ENCODE data around the gene MPP3.
"Not testable (repeated sequence)": the region's sequence is repeated elsewhere in the genome, so short reads cannot be mapped to it uniquely, and the experiment has no call there.

MPP3 gene

DNA sequence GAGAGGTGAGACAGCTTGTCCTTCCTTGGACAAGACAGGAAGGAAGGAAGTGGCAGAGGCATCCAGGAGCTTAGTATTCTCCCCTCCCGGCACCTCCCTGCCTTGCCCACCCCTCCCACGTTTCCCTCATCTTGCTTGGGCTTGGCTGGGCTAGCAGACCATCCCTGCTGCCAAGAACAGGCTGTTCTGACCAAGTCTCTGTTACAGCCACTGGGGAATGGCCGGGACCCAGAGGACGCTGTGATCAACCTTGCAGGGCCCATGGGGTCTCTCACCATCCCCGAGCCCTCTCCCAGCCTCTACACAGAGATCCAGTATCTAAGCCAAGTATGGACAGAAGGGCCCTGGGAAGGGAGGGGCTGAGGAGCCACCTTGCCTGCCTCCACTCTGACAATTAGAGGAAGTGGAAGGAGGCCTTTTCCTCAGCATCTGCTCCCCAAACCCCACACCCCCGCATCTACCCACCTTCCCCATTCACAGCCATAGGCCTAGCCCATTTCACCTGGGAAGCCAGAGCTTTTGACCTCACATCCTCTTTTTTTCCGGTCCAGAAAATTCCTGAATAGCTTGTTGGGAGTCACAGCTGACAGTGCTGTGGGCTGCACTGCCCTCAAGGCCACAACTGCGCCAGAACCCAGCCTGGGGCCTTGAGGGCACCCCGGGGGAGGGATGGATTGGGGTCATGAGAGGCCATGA is 28.1 kb upstream of the MPP3 start:
- no peak for DNase-seq

GRCh38 chr17:43860077-43860725 is 27.3 kb upstream of the MPP3 start:
- no peak for DNase-seq

DNA sequence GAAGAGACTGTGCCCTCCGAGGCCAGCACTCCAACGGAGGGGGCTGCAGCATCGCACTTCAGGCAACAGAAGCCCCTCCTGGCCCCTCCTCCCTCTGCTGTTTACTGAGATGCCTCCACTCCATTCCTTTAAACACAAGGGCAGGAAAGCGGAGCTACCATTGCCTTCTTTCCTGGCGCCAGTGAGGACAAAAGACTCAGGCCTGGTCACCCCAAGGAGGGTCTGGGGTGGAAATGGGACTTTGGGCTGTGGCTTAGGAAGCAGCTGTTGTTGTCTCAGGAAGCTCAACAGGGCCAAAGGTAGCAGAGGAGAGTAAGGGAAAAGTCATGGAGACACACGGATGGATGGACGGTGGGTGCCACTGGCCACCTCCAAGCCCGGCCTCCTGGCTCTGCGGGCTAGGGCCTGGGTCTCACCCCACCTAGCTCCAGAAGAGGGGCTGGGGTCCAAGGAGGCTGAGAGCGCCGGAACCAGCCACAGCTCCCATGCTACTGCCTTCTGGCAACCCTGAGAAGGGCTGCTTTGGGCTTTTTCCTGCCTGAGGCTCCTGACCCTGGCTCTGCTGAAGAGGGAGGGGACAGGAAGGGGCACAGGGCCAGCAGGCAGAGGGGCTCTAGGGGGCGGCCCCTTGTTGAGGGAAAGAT is 25.1 kb upstream of the MPP3 start:
- no peak for DNase-seq

DNA sequence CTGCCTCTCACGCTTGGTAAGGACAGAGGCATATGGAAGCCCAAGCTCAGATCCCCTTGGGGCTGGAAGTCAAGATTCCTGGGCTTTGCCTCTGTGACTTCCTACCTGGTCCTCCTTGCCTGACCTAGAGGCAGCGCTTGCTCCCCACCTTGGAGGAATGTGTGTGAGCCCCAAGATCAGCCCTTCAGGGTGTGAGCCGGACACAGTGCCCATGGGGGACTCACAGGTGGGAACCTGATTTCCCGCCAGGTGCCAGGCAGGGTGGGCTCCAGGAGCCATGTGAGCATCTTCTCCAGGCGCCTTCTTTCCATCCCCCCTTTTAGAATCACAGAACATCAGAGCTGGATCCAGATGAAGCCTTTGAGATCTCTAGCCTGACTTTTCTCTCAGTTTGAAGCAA is 24.2 kb upstream of the MPP3 start:
- no peak for DNase-seq

- no peak for DNase-seq
Measured at GRCh38 chr17:43856141-43856540, 23.2 kb upstream of the MPP3 start.

GRCh38 chr17:43855061-43855460 is 22.1 kb upstream of the MPP3 start:
- DNase-seq, result no peak

- no peak for DNase-seq
Measured at GRCh38 chr17:43854498-43854897, 21.6 kb upstream of the MPP3 start.

- no peak for DNase-seq
Measured at GRCh38 chr17:43853546-43853945, 20.6 kb upstream of the MPP3 start.

DNA sequence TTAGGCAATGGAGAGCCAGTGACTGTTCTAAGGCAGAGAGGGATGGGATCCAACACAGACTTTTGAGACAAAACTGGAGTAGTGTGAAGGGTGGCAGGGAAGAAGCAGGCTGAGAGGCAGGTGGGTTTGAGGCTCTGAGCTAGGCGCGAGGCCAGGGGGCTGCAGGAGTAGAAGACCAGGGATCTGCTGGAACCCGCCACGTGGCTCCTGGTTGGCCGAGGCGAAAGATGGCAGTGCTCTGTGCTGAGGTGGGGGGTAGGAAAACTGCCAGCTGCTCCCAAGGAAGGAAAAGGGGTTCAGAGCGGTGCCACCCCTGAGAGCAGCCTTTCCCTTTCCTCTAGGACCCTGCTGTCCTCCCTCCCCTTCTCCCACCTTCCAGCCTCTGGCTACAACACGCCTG is 19.6 kb upstream of the MPP3 start:
- no peak for DNase-seq

DNA sequence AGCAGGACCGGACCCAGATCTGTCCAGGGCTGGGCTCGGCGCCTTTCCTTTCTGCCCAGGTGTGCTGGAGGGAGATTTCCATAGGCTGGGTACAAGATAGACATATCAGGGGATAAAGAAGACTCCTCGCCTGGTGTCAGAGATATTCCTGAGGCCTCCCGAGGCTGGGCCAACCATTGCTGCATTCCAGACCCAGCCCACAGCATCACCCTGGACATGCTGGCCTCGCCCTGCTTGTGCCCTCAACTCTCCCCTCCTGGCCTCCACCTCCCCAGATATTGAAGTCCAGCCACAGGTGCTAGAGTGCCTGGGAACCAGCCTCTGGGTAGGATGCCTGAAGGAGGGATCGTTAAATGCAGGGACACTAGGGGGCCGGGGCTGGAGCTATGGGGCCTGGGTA is 16.2 kb upstream of the MPP3 start:
- no peak for DNase-seq

GRCh38 chr17:43848601-43849000 is 15.7 kb upstream of the MPP3 start:
- DNase-seq, result no peak

GRCh38 chr17:43846963-43847371 is 14.0 kb upstream of the MPP3 start, which contains the start of gene CD300LG:
CD300LG (plus strand) TSS chr17:43847176; CDS start chr17:43847217, 41 bp downstream.
- DNase-seq, result peak; percentile 53

DNA sequence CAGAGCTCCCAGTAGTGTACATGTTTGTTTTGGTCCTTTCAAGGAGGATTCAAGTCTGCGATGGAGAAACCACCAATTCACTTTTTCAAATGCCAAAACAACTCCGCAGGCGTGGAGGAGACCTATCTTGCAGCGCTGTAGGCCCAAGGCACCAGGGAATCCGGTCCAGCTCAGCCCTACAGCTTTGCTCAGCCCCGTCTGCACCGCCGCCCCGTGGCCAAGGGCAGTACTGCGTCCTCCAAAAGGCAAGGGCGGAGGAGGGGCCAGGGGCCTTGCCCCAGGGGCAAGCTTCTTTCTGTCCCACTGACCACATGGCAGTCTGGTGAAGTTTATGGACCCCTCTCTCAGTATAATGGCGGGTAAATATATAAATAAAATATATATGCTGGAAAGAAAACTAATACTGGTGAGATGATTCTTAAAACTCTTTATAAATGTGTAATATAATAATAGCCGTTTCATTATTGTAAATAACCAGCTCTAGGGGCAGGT is 13.3 kb upstream of the MPP3 start:
- DNase-seq, result peak; percentile 81

DNA sequence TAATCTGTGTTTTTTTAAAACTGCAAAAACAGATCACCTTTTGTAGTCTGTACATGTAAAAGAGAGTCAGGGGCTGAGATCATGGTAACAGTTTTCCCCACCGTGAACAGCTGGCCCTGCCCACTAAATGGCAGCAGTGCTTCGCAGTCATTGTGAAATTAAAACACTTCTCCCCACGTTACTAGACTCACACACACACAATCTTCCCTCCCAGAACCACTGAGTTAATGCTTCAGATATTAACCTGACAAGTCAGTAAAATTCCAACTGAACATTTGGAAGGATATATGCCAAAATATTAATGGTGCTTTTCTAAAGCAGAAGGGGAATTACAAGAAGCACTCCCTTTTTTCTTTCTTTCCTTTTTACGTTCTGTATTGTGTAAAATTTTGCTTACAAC is 12.8 kb upstream of the MPP3 start:
- DNase-seq, result no peak

- DNase-seq, result no peak
Measured at GRCh38 chr17:43844241-43844640, 11.3 kb upstream of the MPP3 start.

DNA sequence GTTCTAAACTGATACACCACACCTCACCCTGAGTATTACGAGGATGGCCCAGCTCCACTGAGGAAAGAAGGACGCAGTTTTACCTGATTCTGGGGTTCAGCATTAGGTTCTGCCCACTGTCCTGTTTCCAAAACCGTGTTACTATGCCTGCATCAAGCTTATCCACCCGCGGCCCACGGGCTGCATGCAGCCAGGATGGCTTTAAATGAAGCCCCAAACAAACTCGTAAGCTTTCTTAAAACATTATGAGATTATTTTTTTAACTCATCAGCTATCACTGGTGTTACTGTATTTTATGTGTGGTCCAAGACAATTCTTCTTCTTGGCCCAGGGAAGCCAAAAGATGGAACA is 10.0 kb upstream of the MPP3 start:
- no peak for DNase-seq

DNA sequence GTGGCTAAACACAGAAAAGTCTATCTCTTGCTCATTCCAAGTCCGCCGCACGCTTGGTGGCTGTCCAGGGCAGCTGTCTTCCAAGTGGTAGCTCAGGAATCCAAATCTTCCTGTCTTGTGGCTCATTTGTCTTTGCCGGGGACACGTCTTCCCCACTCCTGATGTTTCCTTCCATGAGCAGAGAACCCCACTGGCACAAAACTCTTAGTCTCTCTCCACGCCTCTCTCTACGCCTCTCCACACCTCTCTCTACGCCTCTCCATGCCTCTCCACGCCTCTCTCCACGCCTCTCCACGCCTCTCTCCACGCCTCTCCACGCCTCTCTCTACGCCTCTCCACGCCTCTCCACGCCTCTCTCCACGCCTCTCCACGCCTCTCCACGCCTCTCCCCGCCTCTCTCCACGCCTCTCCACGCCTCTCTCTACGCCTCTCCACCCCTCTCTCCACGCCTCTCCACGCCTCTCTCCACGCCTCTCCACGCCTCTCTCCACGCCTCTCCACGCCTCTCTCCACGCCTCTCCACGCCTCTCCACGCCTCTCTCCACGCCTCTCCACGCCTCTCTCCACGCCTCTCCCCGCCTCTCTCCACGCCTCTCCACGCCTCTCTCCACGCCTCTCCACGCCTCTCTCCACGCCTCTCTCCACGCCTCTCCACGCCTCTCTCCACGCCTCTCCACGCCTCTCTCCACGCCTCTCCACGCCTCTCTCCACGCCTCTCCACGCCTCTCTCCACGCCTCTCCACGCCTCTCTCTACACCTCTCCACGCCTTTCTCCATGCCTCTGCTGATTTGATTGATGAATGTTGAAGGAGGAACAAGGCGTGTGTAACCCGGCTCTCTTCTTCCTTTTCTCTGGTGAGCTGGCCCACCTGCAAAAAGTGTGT is 9.4 kb upstream of the MPP3 start:
- DNase-seq, result not testable (repeated sequence)

DNA sequence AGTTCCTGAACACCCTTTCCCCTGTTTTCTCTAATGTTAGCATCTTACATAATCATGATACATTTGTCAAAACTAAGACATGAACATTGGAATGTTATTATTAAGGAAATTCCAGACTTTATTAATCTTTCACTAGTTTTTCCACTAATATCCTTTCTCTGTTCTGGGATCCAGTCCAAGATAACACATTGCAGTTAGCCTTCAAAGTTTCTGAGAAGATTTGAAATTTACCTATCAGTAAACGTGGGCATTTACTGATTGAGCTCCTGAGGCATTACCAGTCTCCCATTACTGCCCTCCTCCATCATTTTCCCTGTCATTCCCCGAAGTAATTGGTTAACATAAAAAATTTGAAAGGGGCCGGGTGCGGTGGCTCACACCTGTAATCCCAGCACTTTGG is 8.3 kb upstream of the MPP3 start:
- no peak for DNase-seq

DNA sequence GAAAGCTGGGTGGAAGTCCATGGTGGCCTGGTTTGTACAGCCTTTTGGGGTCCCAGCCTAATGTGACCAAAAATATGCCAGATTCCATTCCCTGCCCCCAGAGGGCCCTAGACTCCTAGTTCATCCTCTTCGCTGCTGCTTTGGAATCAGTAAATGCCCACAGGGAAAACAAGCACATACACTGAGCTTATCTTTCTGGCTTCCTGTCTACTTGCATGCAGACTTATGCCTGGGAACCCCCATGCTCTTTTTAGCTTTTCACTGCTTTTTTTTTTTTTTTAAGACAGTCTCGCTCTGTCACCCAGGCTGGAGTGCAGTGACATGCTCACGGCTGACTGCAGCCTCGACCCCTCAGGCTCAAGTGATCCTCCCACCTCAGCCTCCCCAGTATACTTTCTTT is 7.9 kb upstream of the MPP3 start:
- no peak for DNase-seq

DNA sequence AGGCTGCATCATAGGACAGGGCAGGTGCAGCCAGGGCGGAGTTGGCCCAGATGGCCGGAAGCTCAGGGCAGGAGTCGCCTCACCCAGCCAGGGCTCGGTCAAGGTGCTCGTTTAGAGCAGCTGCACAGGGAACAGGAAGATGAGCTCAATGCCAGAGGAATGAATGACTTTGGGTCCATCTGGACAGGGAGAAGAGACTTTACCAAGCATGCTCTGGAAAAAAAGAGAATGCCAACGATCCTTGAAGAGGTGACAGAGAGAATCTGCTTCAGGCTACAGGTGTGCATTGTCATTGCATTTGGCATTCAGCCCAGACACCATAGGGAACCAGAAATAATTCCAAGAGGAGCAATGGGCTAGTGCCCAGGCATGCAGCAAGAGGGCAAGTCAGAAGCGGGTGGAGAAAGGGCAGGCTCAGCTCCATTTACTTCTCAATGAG is 6.7 kb upstream of the MPP3 start:
- no peak for DNase-seq

DNA sequence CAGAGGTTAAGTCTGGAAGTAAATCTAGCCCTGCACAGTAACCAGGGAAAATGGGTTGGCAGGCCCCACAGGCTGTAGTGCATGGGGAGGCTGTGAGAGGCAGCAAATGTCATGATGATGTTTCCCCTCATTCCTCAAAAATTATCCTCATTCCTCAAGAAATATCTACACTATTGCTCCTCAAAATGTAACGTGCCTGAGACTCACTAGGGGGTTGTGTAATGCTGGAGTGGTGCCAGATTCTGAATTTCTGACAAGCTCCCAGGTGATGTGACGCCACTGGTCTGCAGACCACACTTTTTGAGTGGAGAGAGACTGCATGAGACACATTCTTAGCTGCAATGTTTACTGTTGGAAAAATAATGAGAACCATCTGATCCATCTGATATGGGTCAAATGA is 1.2 kb upstream of the MPP3 start:
- no peak for DNase-seq

DNA sequence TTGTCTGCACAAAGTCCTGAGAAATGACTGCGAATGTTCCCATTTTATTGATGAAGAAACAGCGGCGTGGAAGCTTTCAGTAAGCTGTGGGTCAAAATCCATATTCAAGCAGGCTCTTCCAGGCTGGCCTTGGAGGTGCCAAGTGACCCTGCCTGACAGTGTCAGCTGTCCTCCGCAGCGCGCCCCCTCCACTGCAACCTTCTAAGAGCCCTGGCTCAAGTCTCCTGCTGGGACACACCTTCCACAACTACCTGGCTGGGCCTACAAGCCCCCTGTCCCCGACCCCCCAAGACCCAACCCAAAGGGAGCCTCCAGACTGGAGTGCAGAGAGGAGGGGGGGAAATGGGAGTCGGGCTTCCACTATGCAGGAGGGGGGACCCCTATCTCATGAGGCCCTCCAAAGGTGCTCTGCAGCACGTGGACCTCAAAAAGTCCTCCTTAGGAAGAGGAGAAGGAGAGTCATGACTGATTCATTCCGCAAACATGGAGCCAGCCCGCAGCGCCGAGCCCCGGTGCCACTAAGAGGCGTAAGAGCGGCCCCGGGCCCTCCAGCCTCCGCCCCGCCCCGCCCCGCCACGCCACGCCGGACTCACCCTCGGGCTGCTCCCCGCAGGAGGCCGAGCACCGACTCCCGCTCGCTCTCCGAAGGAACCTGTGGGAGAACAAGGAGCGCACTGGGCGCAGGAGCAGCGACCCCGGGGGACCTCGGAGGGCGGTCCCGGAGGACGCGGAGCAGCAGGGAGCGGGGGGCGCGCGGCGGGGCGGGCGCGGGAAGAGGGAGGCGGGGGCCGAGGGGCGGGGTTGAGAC is 574 bp downstream of the MPP3 start:
- peak; percentile 36 for DNase-seq
